GM18507 (cell line): ENCODE measurements around the gene ARF1.

ENCODE experiments used
- DNase-seq: peaks from one replicate; pipeline ENCODE4 v3.0.0; 2011; ENCODE audit warnings: low read depth; ENCODE audit not compliant: insufficient read length; ENCODE audit errors: extremely low spot score
- FAIRE-seq: peaks from 2 replicates; lab custom pipeline; 2011; peaks lifted over from hg19 to GRCh38; lab: Jason Lieb, UNC

ARF1 gene

GRCh38 chr1:228141226-228142044 lies 58.9 kb downstream of the ARF1 start:
- DNase-seq (peak; percentile 18), FAIRE-seq (peak; percentile 35)

- FAIRE-seq: no peak
- no peak for DNase-seq
These were observed 59.7 kb downstream of the ARF1 start for GRCh38 chr1:228142155-228142691.

- FAIRE-seq (no peak), DNase-seq (no peak)
These were observed 60.2 kb downstream of the ARF1 start for GRCh38 chr1:228142701-228143136.

DNA sequence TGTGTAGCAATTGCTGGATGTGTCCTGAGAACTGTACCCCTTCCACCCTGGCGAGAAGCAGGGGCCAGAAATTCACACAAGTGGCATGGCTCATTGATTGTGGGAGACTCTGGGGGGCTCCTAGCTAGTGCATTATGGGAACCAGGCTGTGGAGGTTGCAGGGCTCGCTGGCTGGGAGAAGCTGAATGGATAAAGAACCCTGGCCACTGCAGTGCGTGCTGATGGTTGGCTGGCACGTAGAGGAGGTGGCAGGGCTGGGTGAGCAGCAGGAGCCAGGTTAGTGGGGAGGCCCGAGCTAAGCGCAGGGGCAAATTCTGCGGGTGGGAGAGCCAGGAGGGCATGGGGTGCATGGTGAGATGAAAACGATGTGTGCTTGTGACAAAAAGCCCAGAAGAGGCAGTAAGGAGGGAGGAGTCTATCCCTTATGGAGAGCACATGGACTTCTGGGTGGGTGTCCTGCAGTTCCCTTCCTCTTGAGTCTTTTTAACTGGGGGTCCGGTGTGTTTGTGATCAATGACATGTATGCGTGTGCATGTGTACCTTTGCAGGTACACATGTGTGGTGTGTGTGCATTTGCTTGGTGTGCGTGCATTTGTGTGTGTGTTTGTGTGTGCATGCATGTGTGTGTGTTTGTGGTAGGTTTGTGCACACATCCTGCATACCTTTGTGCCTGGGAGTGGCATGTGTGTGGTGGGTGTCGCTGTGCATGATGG lies 61.1 kb downstream of the ARF1 start:
- FAIRE-seq: no peak
- no peak for DNase-seq

DNA sequence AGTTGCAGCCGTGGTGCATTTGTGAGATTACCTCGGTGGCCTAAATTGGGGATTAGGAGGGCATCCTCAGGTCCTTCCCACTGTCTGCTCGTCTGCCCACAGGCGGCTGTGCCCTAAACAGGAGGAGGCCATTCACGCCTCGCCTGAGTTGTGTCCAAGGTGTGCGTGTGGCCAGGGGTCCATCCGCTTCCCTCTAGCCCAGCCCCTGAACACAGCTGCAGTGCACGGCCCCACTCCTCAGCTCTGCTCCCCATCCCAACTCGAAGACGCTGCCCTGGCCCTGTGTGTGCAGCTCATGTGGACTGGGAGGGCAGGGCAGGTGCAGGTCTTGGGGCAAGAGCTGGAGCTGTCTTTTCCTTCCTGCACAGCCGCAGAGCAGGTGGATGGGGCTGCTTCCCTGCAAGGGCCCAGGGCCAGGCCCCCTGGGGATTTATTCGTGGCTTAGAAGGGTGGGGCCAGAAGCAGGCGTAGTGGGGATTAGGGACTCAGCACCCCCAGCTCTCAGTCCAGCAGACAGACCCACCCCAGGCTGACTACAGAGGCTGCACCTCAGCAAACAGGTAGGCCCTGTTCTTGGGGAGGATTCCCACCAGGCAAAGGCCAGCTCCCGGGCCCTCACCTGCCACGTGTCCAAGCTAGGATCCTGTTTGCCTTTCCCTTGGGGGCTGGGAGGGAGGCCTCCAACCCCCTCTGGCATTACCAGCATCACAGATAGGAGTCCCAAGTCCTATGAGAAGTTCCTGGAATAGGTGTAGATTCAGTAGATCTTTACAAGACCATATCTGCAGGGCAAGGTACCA lies 61.9 kb downstream of the ARF1 start:
- DNase-seq (no peak), FAIRE-seq (no peak)

- DNase-seq (no peak), FAIRE-seq (no peak)
These were observed 62.5 kb downstream of the ARF1 start for GRCh38 chr1:228144993-228145343.

GRCh38 chr1:228145463-228146416 lies 63.2 kb downstream of the ARF1 start:
- DNase-seq: no peak

GRCh38 chr1:228146417-228147150 lies 64.1 kb downstream of the ARF1 start:
- FAIRE-seq (no peak), DNase-seq (no peak)

More at GRCh38 chr1:228145463-228146416, 63.2 kb downstream of the ARF1 start:
- no peak for FAIRE-seq

- FAIRE-seq: no peak
These were observed 64.7 kb downstream of the ARF1 start for GRCh38 chr1:228147151-228147693.

GRCh38 chr1:228147768-228148167 lies 65.3 kb downstream of the ARF1 start:
- no peak for FAIRE-seq
- no peak for DNase-seq

More at GRCh38 chr1:228147151-228147693, 64.7 kb downstream of the ARF1 start:
- DNase-seq: no peak

- FAIRE-seq: no peak
These were observed 65.8 kb downstream of the ARF1 start for GRCh38 chr1:228148196-228148861.

More at GRCh38 chr1:228148196-228148861, 65.8 kb downstream of the ARF1 start:
- no peak for DNase-seq
